ENCODE results near the gene IL1A.

The IL1A gene

DNA sequence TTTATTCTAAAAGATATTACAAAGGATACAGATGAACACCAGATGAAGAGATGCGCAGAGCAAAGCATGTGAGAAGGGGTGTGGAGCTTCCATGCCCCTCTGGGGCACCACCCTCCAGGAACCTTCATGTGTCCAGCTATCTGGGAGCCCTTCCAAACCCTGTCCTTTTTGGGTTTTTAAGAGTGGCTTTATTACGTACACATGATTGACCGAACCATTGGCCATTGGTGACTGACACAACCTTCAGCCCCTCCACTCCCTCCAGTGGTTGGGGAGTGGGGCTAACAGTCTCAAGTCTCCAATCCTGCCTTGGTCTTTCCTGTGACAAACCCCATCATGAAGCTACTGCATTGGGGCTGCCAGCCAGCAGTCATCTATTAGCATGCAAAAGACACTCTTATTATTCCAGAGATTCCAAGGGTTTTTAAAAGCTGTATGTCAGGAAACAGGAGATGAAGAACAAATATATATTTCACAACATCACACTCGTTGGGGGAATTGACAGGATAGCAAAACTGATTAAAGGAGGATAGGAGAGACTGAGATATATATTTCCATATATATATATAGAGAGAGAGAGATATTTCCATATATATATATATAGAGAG lies 32.9 kb upstream of the IL1A start:
- no peak overlapping the region for H3K27ac ChIP-seq (ENCODE audit: low read depth, low read length, poor library complexity, severe bottlenecking)
- no peaks in the 10 kb centered on the region for H3K9me2 ChIP-seq (ENCODE audit: low read depth, low read length)

DNA sequence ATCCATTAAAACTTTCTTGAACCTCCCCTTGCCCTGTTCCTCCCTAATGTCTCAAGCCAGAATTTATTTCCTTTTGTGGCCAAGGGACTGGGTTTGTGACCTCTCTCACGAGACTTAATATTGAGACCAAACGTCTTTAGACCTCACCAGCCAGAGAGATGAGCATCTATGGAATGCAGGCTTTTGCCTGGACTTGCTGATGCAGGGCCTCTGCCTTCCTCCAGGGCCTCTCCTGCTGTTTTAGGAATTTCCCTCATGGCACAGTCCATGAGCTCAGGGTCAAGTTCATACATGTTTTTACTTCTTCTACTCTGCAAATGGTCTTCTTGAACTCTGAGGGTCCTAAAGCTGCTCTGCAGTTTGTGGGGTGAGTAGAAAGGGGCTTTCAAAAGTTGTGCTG lies 30.0 kb upstream of the IL1A start:
- TF ChIP-seq, protein P1, sequence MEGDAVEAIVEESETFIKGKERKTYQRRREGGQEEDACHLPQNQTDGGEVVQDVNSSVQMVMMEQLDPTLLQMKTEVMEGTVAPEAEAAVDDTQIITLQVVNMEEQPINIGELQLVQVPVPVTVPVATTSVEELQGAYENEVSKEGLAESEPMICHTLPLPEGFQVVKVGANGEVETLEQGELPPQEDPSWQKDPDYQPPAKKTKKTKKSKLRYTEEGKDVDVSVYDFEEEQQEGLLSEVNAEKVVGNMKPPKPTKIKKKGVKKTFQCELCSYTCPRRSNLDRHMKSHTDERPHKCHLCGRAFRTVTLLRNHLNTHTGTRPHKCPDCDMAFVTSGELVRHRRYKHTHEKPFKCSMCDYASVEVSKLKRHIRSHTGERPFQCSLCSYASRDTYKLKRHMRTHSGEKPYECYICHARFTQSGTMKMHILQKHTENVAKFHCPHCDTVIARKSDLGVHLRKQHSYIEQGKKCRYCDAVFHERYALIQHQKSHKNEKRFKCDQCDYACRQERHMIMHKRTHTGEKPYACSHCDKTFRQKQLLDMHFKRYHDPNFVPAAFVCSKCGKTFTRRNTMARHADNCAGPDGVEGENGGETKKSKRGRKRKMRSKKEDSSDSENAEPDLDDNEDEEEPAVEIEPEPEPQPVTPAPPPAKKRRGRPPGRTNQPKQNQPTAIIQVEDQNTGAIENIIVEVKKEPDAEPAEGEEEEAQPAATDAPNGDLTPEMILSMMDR (IDR thresholded peaks at IDR 0.05; ENCODE audit: low read length), result no peak
- TF ChIP-seq EZH2 (IDR thresholded peaks at IDR 0.05; ENCODE audit: borderline replicate concordance, low read length), result no peak
- Histone ChIP-seq H3K27ac (ENCODE audit: low read depth, low read length, poor library complexity, severe bottlenecking) (no peak overlapping the region), H3K4me2 (ENCODE audit: low read length) (no peak overlapping the region), H4K20me1 (ENCODE audit: insufficient read depth, low read length) (no peaks in the 10 kb centered on the region), H3K9me2 (ENCODE audit: low read depth, low read length) (no peaks in the 10 kb centered on the region), H3K36me3 (ENCODE audit: insufficient read depth, low read length) (no peaks in the 10 kb centered on the region), H3K27me3 (ENCODE audit: insufficient read depth, low read length) (0 out of 2 replicates have a peak, but pooled peaks cover 7% of the 10 kb centered on the region), H3K4me3 (ENCODE audit: low read depth, low read length, poor library complexity, severe bottlenecking) (no peak overlapping the region), H3K9ac (ENCODE audit: low read length) (no peak overlapping the region), H3K9me3 (ENCODE audit: low read length) (no peaks in the 10 kb centered on the region), H2AFZ (ENCODE audit: low read length) (no peak overlapping the region), H3F3A (ENCODE audit: insufficient read depth, low read length) (no peaks in the 10 kb centered on the region), H3K4me1 (ENCODE audit: insufficient read depth, low read length, severe bottlenecking) (no peaks in the 10 kb centered on the region), H3K79me2 (ENCODE audit: insufficient read depth, low read length) (no peaks in the 10 kb centered on the region)

More for the DNA sequence above, 32.9 kb upstream of the IL1A start:
- Histone ChIP-seq H3K9ac (ENCODE audit: low read length) (no peak overlapping the region), H2AFZ (ENCODE audit: low read length) (no peak overlapping the region), H3K9me3 (ENCODE audit: low read length) (no peaks in the 10 kb centered on the region), H4K20me1 (ENCODE audit: insufficient read depth, low read length) (no peaks in the 10 kb centered on the region), H3K4me3 (ENCODE audit: low read depth, low read length, poor library complexity, severe bottlenecking) (no peak overlapping the region), H3K27me3 (ENCODE audit: insufficient read depth, low read length) (0 out of 2 replicates have a peak, but pooled peaks cover 7% of the 10 kb centered on the region), H3K79me2 (ENCODE audit: insufficient read depth, low read length) (no peaks in the 10 kb centered on the region), H3F3A (ENCODE audit: insufficient read depth, low read length) (no peaks in the 10 kb centered on the region), H3K36me3 (ENCODE audit: insufficient read depth, low read length) (no peaks in the 10 kb centered on the region), H3K4me1 (ENCODE audit: insufficient read depth, low read length, severe bottlenecking) (no peaks in the 10 kb centered on the region), H3K4me2 (ENCODE audit: low read length) (no peak overlapping the region)
- TF ChIP-seq, protein P1 (IDR thresholded peaks at IDR 0.05; ENCODE audit: low read length), result no peak
- no peak for TF ChIP-seq EZH2 (IDR thresholded peaks at IDR 0.05; ENCODE audit: borderline replicate concordance, low read length)

DNA sequence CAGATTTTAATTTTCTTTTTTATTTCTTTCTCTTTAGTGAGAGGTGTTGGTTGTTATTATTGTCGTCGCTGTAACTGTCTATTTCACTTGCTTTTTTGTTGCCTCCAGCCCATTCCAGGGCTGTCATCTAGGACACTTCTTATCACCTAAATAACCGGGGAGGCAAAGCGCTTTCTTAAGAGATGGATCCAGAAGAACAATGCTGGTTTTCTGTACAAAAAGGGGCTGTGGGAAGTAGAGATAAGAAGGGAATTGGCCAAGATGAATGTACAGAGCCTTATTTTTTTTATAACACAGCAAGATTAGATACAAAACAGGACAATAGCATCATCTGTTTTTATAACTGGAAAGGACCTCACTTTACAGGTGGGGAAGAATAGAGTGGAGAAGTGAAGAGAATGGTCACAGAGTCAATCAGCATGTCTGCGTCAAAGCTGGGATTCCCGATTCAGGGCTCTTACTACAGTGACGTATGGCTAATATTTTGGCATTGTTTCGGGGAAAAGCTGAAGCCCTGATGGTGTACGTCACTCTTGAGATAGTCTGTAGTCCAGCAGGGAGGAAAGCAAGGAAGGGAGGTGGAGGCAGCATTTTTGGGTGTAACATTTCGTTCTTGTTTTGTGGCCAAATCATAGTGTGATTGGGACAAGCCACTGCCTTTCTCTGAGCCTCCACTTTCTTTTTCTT lies 29.1 kb upstream of the IL1A start:
- no peaks in the 10 kb centered on the region for H3F3A ChIP-seq (ENCODE audit: insufficient read depth, low read length)
- H3K4me2 ChIP-seq (ENCODE audit: low read length), result no peak overlapping the region
- H4K20me1 ChIP-seq (ENCODE audit: insufficient read depth, low read length), result no peaks in the 10 kb centered on the region
- no peaks in the 10 kb centered on the region for H3K4me1 ChIP-seq (ENCODE audit: insufficient read depth, low read length, severe bottlenecking)
- no peak overlapping the region for H2AFZ ChIP-seq (ENCODE audit: low read length)
- H3K27ac ChIP-seq (ENCODE audit: low read depth, low read length, poor library complexity, severe bottlenecking), result no peak overlapping the region
- no peaks in the 10 kb centered on the region for H3K79me2 ChIP-seq (ENCODE audit: insufficient read depth, low read length)
- no peaks in the 10 kb centered on the region for H3K9me2 ChIP-seq (ENCODE audit: low read depth, low read length)
- H3K4me3 ChIP-seq (ENCODE audit: low read depth, low read length, poor library complexity, severe bottlenecking), result no peak overlapping the region
- no peak overlapping the region for H3K9ac ChIP-seq (ENCODE audit: low read length)
- TF ChIP-seq, protein P1 (IDR thresholded peaks at IDR 0.05; ENCODE audit: low read length), result no peak
- TF ChIP-seq EZH2 (IDR thresholded peaks at IDR 0.05; ENCODE audit: borderline replicate concordance, low read length), result no peak
- H3K36me3 ChIP-seq (ENCODE audit: insufficient read depth, low read length), result no peaks in the 10 kb centered on the region
- 0 out of 2 replicates have a peak, but pooled peaks cover 7% of the 10 kb centered on the region for H3K27me3 ChIP-seq (ENCODE audit: insufficient read depth, low read length)
- no peaks in the 10 kb centered on the region for H3K9me3 ChIP-seq (ENCODE audit: low read length)

Data from OCI-LY1 (cell line).